ENCODE results near the gene NCK2. TPM values are rescaled to one million over a fixed set of nuclear protein-coding genes. Genes with fewer than 3 reads are reported as not detected.
"Not testable (repeated sequence)": the region's sequence is repeated elsewhere in the genome, so short reads cannot be mapped to it uniquely, and the experiment has no call there.

Gene NCK2
- total RNA-seq, 4 donors from 2014 or later = 59.8 to 130 (median 96.2) TPM

GRCh38 chr2:105895990-105896764, 151.5 kb downstream of the NCK2 start:
- 88% methylated on average over 9 of the region's 10 CpGs for WGBS
- H3K4me3 ChIP-seq = no peak overlapping the region
- no peaks in the 10 kb centered on the region for H3K27me3 ChIP-seq
- peaks cover 0 to 10% (median 4%) of the 10 kb centered on the region in 4 donors for H3K4me1 ChIP-seq
- TF ChIP-seq POLR2AphosphoS5 (IDR thresholded peaks at IDR 0.05) (no peak), CTCF (IDR thresholded peaks at IDR 0.05) (no peak), POLR2A (IDR thresholded peaks at IDR 0.05; ENCODE audit: low read depth) (no peak), EP300 (IDR thresholded peaks at IDR 0.05) (no peak)
- H3K9me3 ChIP-seq = peaks cover 0 to 3% (median 0%) of the 10 kb centered on the region in 4 donors
- peaks cover 5 to 22% (median 14%) of the 10 kb centered on the region in 4 donors for H3K36me3 ChIP-seq
- no peak for DNase-seq (ENCODE audit: extremely low spot score)
- no peak overlapping the region for H3K27ac ChIP-seq (replicated peaks in 1 of 4)
- intact Hi-C loops (cut with DNase I) = no loop called here

- Histone ChIP-seq H3K4me3 (no peak overlapping the region), H3K27ac (replicated peaks in 1 of 4) (no peak overlapping the region), H3K36me3 (peaks cover 5 to 22% (median 14%) of the 10 kb centered on the region in 4 donors), H3K27me3 (no peaks in the 10 kb centered on the region), H3K9me3 (peaks cover 0 to 3% (median 0%) of the 10 kb centered on the region in 4 donors), H3K4me1 (peaks cover 0 to 8% (median 4%) of the 10 kb centered on the region in 4 donors)
- intact Hi-C loops (cut with DNase I) = no loop called here
- no peak for DNase-seq (ENCODE audit: extremely low spot score)
- WGBS = 100% methylated on average over 3 of the region's 4 CpGs
- TF ChIP-seq POLR2AphosphoS5 (IDR thresholded peaks at IDR 0.05) (no peak), POLR2A (IDR thresholded peaks at IDR 0.05; ENCODE audit: low read depth) (no peak), EP300 (IDR thresholded peaks at IDR 0.05) (no peak)
These were observed 152.1 kb downstream of the NCK2 start for GRCh38 chr2:105896765-105897163.

- H3K9me3 ChIP-seq; intact Hi-C loops (cut with DNase I); H3K27me3 ChIP-seq; DNase-seq (ENCODE audit: extremely low spot score); H3K4me3 ChIP-seq; H3K4me1 ChIP-seq; H3K27ac ChIP-seq (replicated peaks in 1 of 4): not testable (repeated sequence)
- WGBS = 100% methylated on average over 1 of the region's 1 CpG
- H3K36me3 ChIP-seq = peaks cover 5 to 22% (median 14%) of the 10 kb centered on the region in 4 donors
These were observed 153.0 kb downstream of the NCK2 start for GRCh38 chr2:105897694-105898093.

GRCh38 chr2:105903051-105903674, 158.5 kb downstream of the NCK2 start:
- no peak overlapping the region for H3K4me3 ChIP-seq
- no peaks in the 10 kb centered on the region for H3K36me3 ChIP-seq
- 92% methylated on average over 7 of the region's 7 CpGs for WGBS
- peaks cover 0 to 3% (median 0%) of the 10 kb centered on the region in 4 donors for H3K9me3 ChIP-seq
- no peak overlapping the region for H3K27ac ChIP-seq (replicated peaks in 1 of 4)
- no peak for TF ChIP-seq POLR2A (IDR thresholded peaks at IDR 0.05; ENCODE audit: low read depth)
- TF ChIP-seq EP300 (IDR thresholded peaks at IDR 0.05) = no peak
- TF ChIP-seq CTCF (IDR thresholded peaks at IDR 0.05) = no peak
- intact Hi-C loops (cut with DNase I) = no loop called here
- H3K27me3 ChIP-seq = no peaks in the 10 kb centered on the region
- DNase-seq (ENCODE audit: extremely low spot score) = no peak
- peaks cover 0 to 10% (median 0%) of the 10 kb centered on the region in 4 donors for H3K4me1 ChIP-seq

GRCh38 chr2:105904938-105905337, 160.2 kb downstream of the NCK2 start:
- WGBS = 88% methylated on average over 2 of the region's 2 CpGs
- no peaks in the 10 kb centered on the region for H3K36me3 ChIP-seq
- H3K27me3 ChIP-seq = no peaks in the 10 kb centered on the region
- no peak for DNase-seq (ENCODE audit: extremely low spot score)
- no peak for TF ChIP-seq EP300 (IDR thresholded peaks at IDR 0.05)
- no peak for TF ChIP-seq CTCF (IDR thresholded peaks at IDR 0.05)
- TF ChIP-seq POLR2A (IDR thresholded peaks at IDR 0.05; ENCODE audit: low read depth) = no peak
- no peak overlapping the region for H3K4me3 ChIP-seq
- H3K27ac ChIP-seq (replicated peaks in 1 of 4) = no peak overlapping the region
- intact Hi-C loops (cut with DNase I) = no loop called here
- no peaks in the 10 kb centered on the region for H3K9me3 ChIP-seq
- H3K4me1 ChIP-seq = peaks cover 0 to 17% (median 8%) of the 10 kb centered on the region in 4 donors
